Measurements from ENCODE around the gene LIN7B. TPM values are rescaled to one million over a fixed set of nuclear protein-coding genes. Genes with fewer than 3 reads are reported as not detected.

Gene LIN7B
- total RNA-seq, 1 donor from 2014 or later: 32.6 TPM

GRCh38 chr19:49107625-49108459, 6.3 kb upstream of the LIN7B start:
- Mint-ChIP-seq H3K27me3 (ENCODE audit: unreplicated experiment) (peaks cover 23% of the 10 kb centered on the region), H3K4me3 (ENCODE audit: unreplicated experiment) (peak overlapping the region; percentile 89), H3K4me1 (ENCODE audit: low read depth, unreplicated experiment) (peaks cover 42% of the 10 kb centered on the region), H3K27ac (ENCODE audit: unreplicated experiment) (peak overlapping the region; percentile 99), H3K36me3 (ENCODE audit: unreplicated experiment) (peaks cover 6% of the 10 kb centered on the region), H3K9me3 (ENCODE audit: unreplicated experiment) (peaks cover 20% of the 10 kb centered on the region)
- TF ChIP-seq, protein P1, sequence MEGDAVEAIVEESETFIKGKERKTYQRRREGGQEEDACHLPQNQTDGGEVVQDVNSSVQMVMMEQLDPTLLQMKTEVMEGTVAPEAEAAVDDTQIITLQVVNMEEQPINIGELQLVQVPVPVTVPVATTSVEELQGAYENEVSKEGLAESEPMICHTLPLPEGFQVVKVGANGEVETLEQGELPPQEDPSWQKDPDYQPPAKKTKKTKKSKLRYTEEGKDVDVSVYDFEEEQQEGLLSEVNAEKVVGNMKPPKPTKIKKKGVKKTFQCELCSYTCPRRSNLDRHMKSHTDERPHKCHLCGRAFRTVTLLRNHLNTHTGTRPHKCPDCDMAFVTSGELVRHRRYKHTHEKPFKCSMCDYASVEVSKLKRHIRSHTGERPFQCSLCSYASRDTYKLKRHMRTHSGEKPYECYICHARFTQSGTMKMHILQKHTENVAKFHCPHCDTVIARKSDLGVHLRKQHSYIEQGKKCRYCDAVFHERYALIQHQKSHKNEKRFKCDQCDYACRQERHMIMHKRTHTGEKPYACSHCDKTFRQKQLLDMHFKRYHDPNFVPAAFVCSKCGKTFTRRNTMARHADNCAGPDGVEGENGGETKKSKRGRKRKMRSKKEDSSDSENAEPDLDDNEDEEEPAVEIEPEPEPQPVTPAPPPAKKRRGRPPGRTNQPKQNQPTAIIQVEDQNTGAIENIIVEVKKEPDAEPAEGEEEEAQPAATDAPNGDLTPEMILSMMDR (IDR thresholded peaks at IDR 0.05; ENCODE audit: partially characterized antibody, unreplicated experiment): no peak
- no peak for DNase-seq

GRCh38 chr19:49109051-49109450, 5.1 kb upstream of the LIN7B start:
- peaks cover 43% of the 10 kb centered on the region for H3K4me1 Mint-ChIP-seq (ENCODE audit: low read depth, unreplicated experiment)
- peaks cover 28% of the 10 kb centered on the region for H3K27me3 Mint-ChIP-seq (ENCODE audit: unreplicated experiment)
- H3K4me3 Mint-ChIP-seq (ENCODE audit: unreplicated experiment): peak overlapping the region; percentile 52
- peaks cover 28% of the 10 kb centered on the region for H3K9me3 Mint-ChIP-seq (ENCODE audit: unreplicated experiment)
- peaks cover 6% of the 10 kb centered on the region for H3K36me3 Mint-ChIP-seq (ENCODE audit: unreplicated experiment)
- no peak for DNase-seq
- peak overlapping the region; percentile 45 for H3K27ac Mint-ChIP-seq (ENCODE audit: unreplicated experiment)
- TF ChIP-seq, protein P1 (IDR thresholded peaks at IDR 0.05; ENCODE audit: partially characterized antibody, unreplicated experiment): no peak

DNA sequence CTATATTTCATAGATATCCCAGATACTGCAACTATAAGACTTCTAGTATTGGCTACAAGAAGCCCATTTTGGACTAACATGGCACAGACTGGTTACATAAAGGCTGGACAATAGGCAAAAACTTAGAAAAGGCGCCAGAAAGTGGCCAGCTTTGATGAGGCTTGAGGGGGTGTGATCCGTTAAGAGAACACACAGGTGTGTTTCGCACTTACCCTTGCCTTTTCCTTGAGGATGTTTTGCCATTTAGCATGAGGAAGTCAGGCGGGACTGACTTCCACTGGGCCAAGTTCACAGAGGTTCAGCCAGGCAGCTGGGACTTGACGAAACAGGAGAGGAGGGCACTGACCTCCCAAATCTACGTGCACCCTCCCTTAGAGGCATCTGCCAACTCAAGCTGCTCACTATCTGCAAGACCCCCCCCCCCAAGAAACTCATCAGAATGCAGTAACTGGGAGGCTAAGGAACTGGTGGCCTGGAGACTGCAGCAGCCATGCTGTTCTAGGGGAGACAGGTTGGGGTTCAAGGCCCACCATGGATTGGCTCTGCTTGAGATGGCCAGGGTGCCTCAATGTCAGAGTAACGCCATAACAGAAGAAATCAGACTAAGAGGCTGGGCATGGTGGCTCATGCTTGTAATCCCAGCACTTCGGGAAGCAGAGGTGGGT, 4.5 kb upstream of the LIN7B start:
- H3K27me3 Mint-ChIP-seq (ENCODE audit: unreplicated experiment): peaks cover 22% of the 10 kb centered on the region
- peaks cover 22% of the 10 kb centered on the region for H3K9me3 Mint-ChIP-seq (ENCODE audit: unreplicated experiment)
- H3K4me3 Mint-ChIP-seq (ENCODE audit: unreplicated experiment): no peak overlapping the region
- peak overlapping the region; percentile 45 for H3K27ac Mint-ChIP-seq (ENCODE audit: unreplicated experiment)
- peaks cover 6% of the 10 kb centered on the region for H3K36me3 Mint-ChIP-seq (ENCODE audit: unreplicated experiment)
- TF ChIP-seq, protein P1 (IDR thresholded peaks at IDR 0.05; ENCODE audit: partially characterized antibody, unreplicated experiment): no peak
- peaks cover 38% of the 10 kb centered on the region for H3K4me1 Mint-ChIP-seq (ENCODE audit: low read depth, unreplicated experiment)
- no peak for DNase-seq

DNA sequence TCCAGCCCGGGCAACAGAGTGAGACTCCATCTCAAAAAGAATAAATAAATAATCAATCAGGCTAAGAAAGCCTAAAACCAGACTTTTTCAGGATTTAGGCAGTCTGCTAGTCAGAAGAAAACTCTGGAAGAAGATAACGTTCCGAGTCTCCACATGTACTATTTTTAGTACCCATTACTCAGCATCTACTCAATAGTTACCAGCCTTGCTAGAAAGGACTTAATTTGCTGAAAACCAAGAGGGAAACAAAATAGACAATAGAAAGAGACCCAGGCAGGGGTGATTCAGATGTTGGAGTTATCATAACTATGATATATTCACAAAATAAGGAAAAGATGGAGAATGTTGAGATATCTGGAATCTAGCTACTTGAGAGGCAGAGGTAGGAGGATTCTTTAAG, 3.6 kb upstream of the LIN7B start:
- Mint-ChIP-seq H3K36me3 (ENCODE audit: unreplicated experiment) (peaks cover 6% of the 10 kb centered on the region), H3K27ac (ENCODE audit: unreplicated experiment) (no peak overlapping the region), H3K9me3 (ENCODE audit: unreplicated experiment) (peaks cover 15% of the 10 kb centered on the region), H3K4me1 (ENCODE audit: low read depth, unreplicated experiment) (peaks cover 31% of the 10 kb centered on the region), H3K27me3 (ENCODE audit: unreplicated experiment) (peaks cover 18% of the 10 kb centered on the region), H3K4me3 (ENCODE audit: unreplicated experiment) (peak overlapping the region; percentile 1)
- no peak for DNase-seq
- TF ChIP-seq, protein P1 (IDR thresholded peaks at IDR 0.05; ENCODE audit: partially characterized antibody, unreplicated experiment): no peak

Measured in glutamatergic neuron (in vitro differentiated cells).